ENCODE results near the gene NMNAT2.

DNA sequence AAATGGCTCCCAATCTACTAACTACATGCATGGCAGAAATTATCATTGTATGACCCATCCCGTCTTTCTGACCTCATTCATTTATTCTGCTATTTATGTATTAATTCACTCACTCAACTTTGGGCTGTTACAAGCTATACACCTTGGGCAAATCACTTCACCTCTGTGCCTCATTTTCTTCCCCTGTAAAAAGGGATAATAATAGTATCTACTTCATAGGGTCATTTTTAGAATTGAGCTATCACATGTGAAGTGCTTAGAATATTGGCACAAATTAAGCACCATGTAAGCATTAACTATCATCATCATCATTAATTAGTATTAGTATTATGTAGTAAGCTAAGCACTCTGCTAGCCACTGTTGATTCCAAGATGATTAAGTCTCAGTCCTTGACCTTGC lies 52.1 kb downstream of the NMNAT2 start:
- TF ChIP-seq, protein P1, sequence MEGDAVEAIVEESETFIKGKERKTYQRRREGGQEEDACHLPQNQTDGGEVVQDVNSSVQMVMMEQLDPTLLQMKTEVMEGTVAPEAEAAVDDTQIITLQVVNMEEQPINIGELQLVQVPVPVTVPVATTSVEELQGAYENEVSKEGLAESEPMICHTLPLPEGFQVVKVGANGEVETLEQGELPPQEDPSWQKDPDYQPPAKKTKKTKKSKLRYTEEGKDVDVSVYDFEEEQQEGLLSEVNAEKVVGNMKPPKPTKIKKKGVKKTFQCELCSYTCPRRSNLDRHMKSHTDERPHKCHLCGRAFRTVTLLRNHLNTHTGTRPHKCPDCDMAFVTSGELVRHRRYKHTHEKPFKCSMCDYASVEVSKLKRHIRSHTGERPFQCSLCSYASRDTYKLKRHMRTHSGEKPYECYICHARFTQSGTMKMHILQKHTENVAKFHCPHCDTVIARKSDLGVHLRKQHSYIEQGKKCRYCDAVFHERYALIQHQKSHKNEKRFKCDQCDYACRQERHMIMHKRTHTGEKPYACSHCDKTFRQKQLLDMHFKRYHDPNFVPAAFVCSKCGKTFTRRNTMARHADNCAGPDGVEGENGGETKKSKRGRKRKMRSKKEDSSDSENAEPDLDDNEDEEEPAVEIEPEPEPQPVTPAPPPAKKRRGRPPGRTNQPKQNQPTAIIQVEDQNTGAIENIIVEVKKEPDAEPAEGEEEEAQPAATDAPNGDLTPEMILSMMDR (IDR thresholded peaks at IDR 0.05; ENCODE audit: low read depth, low read length): no peak
- no peak for TF ChIP-seq POLR2A (IDR thresholded peaks at IDR 0.05; ENCODE audit: extremely low read depth, insufficient read length)
